Gastroesophageal sphincter (tissue), 3 donors: ENCODE results near the gene SPOCK2.

ENCODE experiments used
- CTCF ChIP-seq, 4 experiments: fragments of 200-600 bp in 2 of 4; fragments of 450-650 bp in 2 of 4; sonication (generic) in 1 of 4; IDR thresholded peaks; one replicate each; pipeline ENCODE4 v1.5.1; 2017 to 2019; ENCODE audit warnings: antibody characterized with exemption in 4 of 4, mild to moderate bottlenecking in 2 of 4, moderate library complexity in 2 of 4
- EP300 ChIP-seq: sonication (generic); formaldehyde crosslinking; IDR thresholded peaks from one replicate; pipeline ENCODE4 v1.6.1; 2017; ENCODE audit warnings: antibody characterized with exemption, mild to moderate bottlenecking
- POLR2AphosphoS5 ChIP-seq: sonication (generic); formaldehyde crosslinking; IDR thresholded peaks from one replicate; pipeline ENCODE4 v1.6.1; 2017; ENCODE audit warnings: antibody characterized with exemption

- TF ChIP-seq POLR2AphosphoS5 (no peak), CTCF (IDR thresholded peaks at IDR 0.05) (no peak), EP300 (no peak)
These were observed 11.6 kb downstream of the SPOCK2 start for GRCh38 chr10:72076756-72077155.
